NCI-H2196 (cell line): ENCODE results near the gene CALCOCO1.
"Not testable (repeated sequence)": the region's sequence is repeated elsewhere in the genome, so short reads cannot be mapped to it uniquely, and the experiment has no call there.

Experiments used
- DNase-seq: peaks from one replicate; lab custom pipeline; 2025; ENCODE audit not compliant: unreplicated experiment; lab: John Stamatoyannopoulos, UW

CALCOCO1 gene

GRCh38 chr12:53733807-53734200 is 6.6 kb upstream of the CALCOCO1 start:
- DNase-seq = no peak

- DNase-seq = no peak
These were observed 6.0 kb upstream of the CALCOCO1 start for GRCh38 chr12:53733051-53733806.

- DNase-seq = no peak
These were observed 2.4 kb upstream of the CALCOCO1 start for GRCh38 chr12:53729644-53730043.

- DNase-seq = no peak
These were observed 954 bp upstream of the CALCOCO1 start for GRCh38 chr12:53728206-53728605.

- no peak for DNase-seq
These were observed 324 bp downstream of the CALCOCO1 start for GRCh38 chr12:53726946-53727309.

GRCh38 chr12:53726341-53726740 is 911 bp downstream of the CALCOCO1 start:
- no peak for DNase-seq

GRCh38 chr12:53725824-53726223 is 1.4 kb downstream of the CALCOCO1 start:
- DNase-seq = no peak

- no peak for DNase-seq
These were observed 4.7 kb downstream of the CALCOCO1 start for GRCh38 chr12:53722450-53723041.

GRCh38 chr12:53720946-53721345 is 6.3 kb downstream of the CALCOCO1 start:
- DNase-seq = no peak

GRCh38 chr12:53719649-53720048 is 7.6 kb downstream of the CALCOCO1 start:
- DNase-seq = no peak

- DNase-seq = not testable (repeated sequence)
These were observed 8.7 kb downstream of the CALCOCO1 start for GRCh38 chr12:53718567-53718966.

- DNase-seq = no peak
These were observed 9.9 kb downstream of the CALCOCO1 start for GRCh38 chr12:53717319-53717718.

- DNase-seq = no peak
These were observed 13.2 kb downstream of the CALCOCO1 start for GRCh38 chr12:53714004-53714403.

GRCh38 chr12:53713516-53713915 is 13.7 kb downstream of the CALCOCO1 start:
- DNase-seq = no peak

- no peak for DNase-seq
These were observed 15.1 kb downstream of the CALCOCO1 start for GRCh38 chr12:53712059-53712643.

- no peak for DNase-seq
These were observed 17.2 kb downstream of the CALCOCO1 start for GRCh38 chr12:53710091-53710490.

GRCh38 chr12:53709671-53710070 is 17.6 kb downstream of the CALCOCO1 start:
- DNase-seq = no peak

- no peak for DNase-seq
These were observed 21.2 kb downstream of the CALCOCO1 start for GRCh38 chr12:53706080-53706479.

GRCh38 chr12:53703756-53704155 is 23.5 kb downstream of the CALCOCO1 start:
- no peak for DNase-seq

- peak; percentile 73 for DNase-seq
These were observed 25.6 kb downstream of the CALCOCO1 start for GRCh38 chr12:53701518-53702264.

GRCh38 chr12:53700567-53700966 is 26.7 kb downstream of the CALCOCO1 start:
- no peak for DNase-seq

GRCh38 chr12:53699678-53700025 is 27.6 kb downstream of the CALCOCO1 start:
- no peak for DNase-seq
